GM18499 (cell line): ENCODE data around the gene PPT2.

ENCODE experiments used
- ATAC-seq: cut with Tn5 transposase; IDR thresholded peaks from one replicate; pipeline ENCODE4 v1.9.1; 2021; ENCODE audit warnings: moderate number of reproducible peaks; ENCODE audit not compliant: insufficient read depth, unreplicated experiment

PPT2 gene

GRCh38 chr6:32153564-32154513 lies at the start of gene PPT2:
Gene PPT2, plus strand, starts transcription at chr6:32154141. Its CDS starts 454 bp downstream, at chr6:32154595.
- no peak for ATAC-seq

GRCh38 chr6:32105433-32105832 lies 48.5 kb upstream of the PPT2 start:
- ATAC-seq: no peak

GRCh38 chr6:32107406-32107805 lies 46.5 kb upstream of the PPT2 start:
- ATAC-seq: no peak

- no peak for ATAC-seq
Observed at GRCh38 chr6:32108094-32108627, 45.8 kb upstream of the PPT2 start.

- no peak for ATAC-seq
Observed at GRCh38 chr6:32108727-32109113, 45.2 kb upstream of the PPT2 start.

- no peak for ATAC-seq
Observed at GRCh38 chr6:32109114-32109764, 44.7 kb upstream of the PPT2 start, which contains the start of gene TNXB. Gene TNXB, minus strand, starts transcription at chr6:32109338. Its CDS starts 11,140 bp downstream, at chr6:32098198.

GRCh38 chr6:32109765-32110160 lies 44.2 kb upstream of the PPT2 start:
- no peak for ATAC-seq

GRCh38 chr6:32110632-32111031 lies 43.3 kb upstream of the PPT2 start:
- no peak for ATAC-seq

GRCh38 chr6:32111424-32112066 lies 42.4 kb upstream of the PPT2 start:
- ATAC-seq: no peak

GRCh38 chr6:32112431-32112980 lies 41.4 kb upstream of the PPT2 start:
- no peak for ATAC-seq

- ATAC-seq: no peak
Observed at GRCh38 chr6:32113386-32114352, 40.3 kb upstream of the PPT2 start.

- no peak for ATAC-seq
Observed at GRCh38 chr6:32114796-32115195, 39.1 kb upstream of the PPT2 start.

- ATAC-seq: no peak
Observed at GRCh38 chr6:32115623-32116022, 38.3 kb upstream of the PPT2 start.

GRCh38 chr6:32116674-32117073 lies 37.3 kb upstream of the PPT2 start:
- ATAC-seq: no peak

GRCh38 chr6:32117461-32117860 lies 36.5 kb upstream of the PPT2 start:
- ATAC-seq: no peak

GRCh38 chr6:32118782-32119628 lies 34.9 kb upstream of the PPT2 start:
- no peak for ATAC-seq

GRCh38 chr6:32120573-32121059 lies 33.3 kb upstream of the PPT2 start:
- no peak for ATAC-seq

- ATAC-seq: no peak
Observed at GRCh38 chr6:32123681-32124080, 30.3 kb upstream of the PPT2 start.
